Suprapubic skin (tissue), 3 donors: ENCODE data around the gene NEDD9.

Experiments
- CTCF ChIP-seq, 2 donors: fragments of 200-600 bp in 1 of 2; fragments of 450-650 bp in 1 of 2; sonication (generic) in 1 of 2; IDR thresholded peaks; one replicate each; pipeline ENCODE4 v1.5.1; 2016 to 2019; ENCODE audit warnings: antibody characterized with exemption in 2 of 2, mild to moderate bottlenecking in 1 of 2, moderate library complexity in 1 of 2
- POLR2A ChIP-seq, 2 donors: fragments of 450-650 bp; IDR thresholded peaks; one replicate each; pipeline ENCODE4 v1.6.1; 2017; ENCODE audit warnings: antibody characterized with exemption in 2 of 2, mild to moderate bottlenecking in 2 of 2, moderate library complexity in 2 of 2

DNA sequence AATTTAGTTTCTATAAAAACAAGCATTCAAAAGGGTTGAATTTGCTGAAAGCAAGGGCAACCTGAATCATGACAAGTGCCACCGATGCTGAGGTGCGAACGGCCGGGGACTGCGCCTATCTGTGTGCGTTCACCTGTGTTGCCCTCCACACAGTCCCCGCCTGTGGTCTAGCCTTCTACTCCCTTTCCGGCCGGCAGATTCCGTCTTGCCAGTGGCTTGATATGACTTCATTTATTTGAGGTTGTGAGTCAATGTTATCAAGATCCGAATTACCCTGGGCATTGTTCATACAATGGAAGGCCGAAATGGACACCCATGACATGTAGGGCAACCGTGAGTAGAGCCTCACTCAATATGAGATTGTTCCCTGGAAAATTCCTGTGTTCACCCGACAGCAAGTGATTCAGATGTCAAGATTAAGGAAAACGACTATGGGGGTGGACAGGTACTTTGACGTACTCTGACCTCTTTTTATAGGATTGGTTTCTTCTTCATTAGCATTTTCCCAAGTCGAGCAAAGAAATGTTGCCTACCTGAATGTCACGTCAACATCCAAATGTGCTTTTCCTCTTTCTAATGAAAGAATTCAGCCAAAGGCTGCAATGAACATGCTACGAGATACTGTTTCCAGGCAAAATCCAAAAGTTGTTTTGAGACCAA, 41.1 kb upstream of the NEDD9 start:
- no peak for TF ChIP-seq CTCF (IDR thresholded peaks at IDR 0.05)
- TF ChIP-seq POLR2A (IDR thresholded peaks at IDR 0.05): no peak
